GM12878 (cell line): ENCODE measurements around the gene ADAMTSL2. TPM values are rescaled to one million over a fixed set of nuclear protein-coding genes. Genes with fewer than 3 reads are reported as not detected.

ENCODE experiments used
- ATAC-seq: fragments of 200-7000 bp; cut with Tn5 transposase; 3 replicates; pipeline ENCODE4 v1.9.1; 2020; ENCODE audit warnings: mild to moderate bottlenecking, moderate library complexity
- BruUV-seq: library from RNA; stranded (reverse); fragments of 400-500 nt; replicated peaks from 2 replicates; lab custom pipeline; 2021; lab: Mats Ljungman, UMichigan
- CTCF ChIA-PET: fragments of 300-600 bp; sonication (Branson Sonifier 250); formaldehyde crosslinking; extraction: SDS; loops from one replicate; lab custom pipeline; 2021; ENCODE audit warnings: inconsistent platforms; lab: Yijun Ruan, JAX
- POLR2A ChIA-PET: fragments of 350-600 bp; formaldehyde crosslinking; extraction: SDS; loops from one replicate; lab custom pipeline; 2021; ENCODE audit warnings: inconsistent platforms; lab: Charles Lee
- RAD21 ChIA-PET: fragments of 300-600 bp; sonication (Branson Sonifier 250); formaldehyde crosslinking; loops from one replicate; lab custom pipeline; 2023; ENCODE audit warnings: antibody characterized with exemption; ENCODE audit not compliant: unreplicated experiment; lab: Charles Lee
- SMC1A ChIA-PET: fragments of 300-600 bp; sonication (Branson Sonifier 250); formaldehyde crosslinking; loops from one replicate; lab custom pipeline; 2023; ENCODE audit not compliant: unreplicated experiment, uncharacterized antibody; lab: Charles Lee
- DNase-seq: peaks from one replicate; pipeline ENCODE4 v3.0.0-alpha.2; 2011; ENCODE audit warnings: low read depth, low spot score
- FAIRE-seq: peaks from 3 replicates; lab custom pipeline; 2011; peaks lifted over from hg19 to GRCh38; lab: Jason Lieb, UNC
- H2AFZ ChIP-seq: 2 replicates; pipeline ENCODE4 v1.6.0; 2011; ENCODE audit warnings: low read depth, low read length, control low read depth; ENCODE audit not compliant: control insufficient read depth
- H3K27ac ChIP-seq: 2 replicates; pipeline ENCODE4 v1.5.1; 2011; ENCODE audit warnings: control low read depth; ENCODE audit not compliant: control insufficient read depth, insufficient read depth
- H3K27me3 ChIP-seq, 2 experiments: replicated peaks in 1 of 2; 2 replicates each; pipeline versions ENCODE4 v1.6.0 to v1.6.1; 2011; ENCODE audit warnings: low read length in 1 of 2; ENCODE audit not compliant: control insufficient read depth in 2 of 2, insufficient read depth in 2 of 2
- H3K36me3 ChIP-seq, 2 experiments: 2 replicates each; pipeline ENCODE4 v1.5.1; 2011; ENCODE audit warnings: low read length in 1 of 2; ENCODE audit not compliant: control insufficient read depth in 2 of 2, insufficient read depth in 2 of 2
- H3K4me1 ChIP-seq: 2 replicates; pipeline ENCODE4 v1.6.1; 2011; ENCODE audit warnings: mild to moderate bottlenecking, low read length, moderate library complexity, mixed read lengths; ENCODE audit not compliant: control insufficient read depth, insufficient read depth
- H3K4me2 ChIP-seq: 2 replicates; pipeline ENCODE4 v1.6.0; 2011; ENCODE audit warnings: control low read depth; ENCODE audit not compliant: control insufficient read depth, insufficient read depth
- H3K4me3 ChIP-seq: fragments of 200-600 bp; sonication (generic); 2 replicates; pipeline ENCODE4 v1.5.1; 2016
- H3K79me2 ChIP-seq: 2 replicates; pipeline ENCODE4 v1.6.0; 2011; ENCODE audit warnings: low read length; ENCODE audit not compliant: control insufficient read depth, insufficient read depth
- H3K9ac ChIP-seq: 2 replicates; pipeline ENCODE4 v1.8.0; 2011; ENCODE audit warnings: low read length, control low read depth, mixed read lengths; ENCODE audit not compliant: control insufficient read depth, insufficient read depth
- H3K9me3 ChIP-seq: replicated peaks from 3 replicates; pipeline ENCODE4 v1.5.1; 2011; ENCODE audit warnings: mild to moderate bottlenecking, low read length; ENCODE audit not compliant: control insufficient read depth, insufficient read depth
- H4K20me1 ChIP-seq: 2 replicates; pipeline ENCODE4 v1.6.0; 2011; ENCODE audit not compliant: control insufficient read depth, insufficient read depth
- CREM ChIP-seq: IDR thresholded peaks from 2 replicates; pipeline ENCODE4 v1.6.1; 2014; ENCODE audit warnings: antibody characterized with exemption, low read depth
- HDAC2 ChIP-seq: fragments of 200-600 bp; sonication (generic); IDR thresholded peaks from 2 replicates; pipeline ENCODE4 v1.6.1; 2017
- HDGF ChIP-seq: fragments of 450-650 bp; IDR thresholded peaks from 2 replicates; pipeline ENCODE4 v1.6.1; 2016; ENCODE audit warnings: antibody characterized with exemption
- MTA3 ChIP-seq: IDR thresholded peaks from 2 replicates; pipeline ENCODE4 v1.6.1; 2012; ENCODE audit warnings: low read length, inconsistent platforms, borderline replicate concordance
- RUNX3 ChIP-seq: IDR thresholded peaks from 2 replicates; pipeline ENCODE4 v1.6.1; 2012; ENCODE audit warnings: low read length, inconsistent platforms
- WGBS: methylation state at CpG from one replicate; pipeline ENCODE4 v1.1.6; 2016; ENCODE audit warnings: low lambda C conversion rate; ENCODE audit not compliant: insufficient replicate concordance, insufficient coverage; ENCODE audit errors: missing lambda C conversion rate; 5-methylcytosine and 5-hydroxymethylcytosine counted together
- in situ Hi-C: fragments of 300-500 bp; cut with MboI; formaldehyde crosslinking; loops from 9 replicates; pipeline ENCODE4 v1.14.3; 2018; ENCODE audit warnings: mixed read lengths
- intact Hi-C: fragments of 100-400 bp; cut with micrococcal nuclease; formaldehyde crosslinking; loops from one replicate; pipeline ENCODE4 v1.14.2; 2022; ENCODE audit not compliant: unreplicated experiment
- polyA plus RNA-seq, 11 experiments: library from polyadenylated mRNA; depleted of rRNA in 4 of 11; unstranded in 6 of 11; stranded (reverse) in 5 of 11; fragments of >200 nt; fragmentation: Nextera tagmentation in 4 of 11; fragmentation: Illumina TruSeq in 1 of 11; extraction: Ambion mirVana in 4 of 11; extraction: Trizol in 1 of 11; gene quantifications; 1 replicate in 1 of 11; 2 replicates in 10 of 11; pipeline versions ENCODE4 v1.2.1 to v1.2.3, GENCODE V29; 2011 to 2016; ENCODE audit warnings: inconsistent platforms in 2 of 11, missing spikeins in 2 of 11, low read depth in 1 of 11
- total RNA-seq, 4 experiments: library from RNA; depleted of rRNA in 3 of 4; stranded (reverse); fragments of >200 nt in 3 of 4; fragmentation: Illumina TruSeq in 1 of 4; extraction: Trizol in 1 of 4; gene quantifications; 2 replicates each; pipeline versions ENCODE4 v1.2.1 to v1.2.3, GENCODE V29; 2013 to 2021
- TF ChIP-seq, protein P1 (sequence below), 3 experiments: IDR thresholded peaks in 2 of 3; conservative IDR thresholded peaks in 1 of 3; 2 replicates each; pipeline ENCODE4 v1.5.1; 2011; ENCODE audit warnings: low read depth in 3 of 3, low read length in 3 of 3, mild to moderate bottlenecking in 3 of 3, control low read depth in 2 of 3, moderate library complexity in 2 of 3, inconsistent platforms in 1 of 3, mixed read lengths in 1 of 3; ENCODE audit not compliant: control insufficient read depth in 2 of 3, insufficient read depth in 1 of 3; ENCODE audit errors: extremely low read depth in 1 of 3
- TF ChIP-seq, protein P2 (sequence below): fragments of 450-650 bp; IDR thresholded peaks from 2 replicates; pipeline ENCODE4 v1.6.1; 2017; ENCODE audit warnings: low read depth, mild to moderate bottlenecking, moderate library complexity
- TF ChIP-seq, protein P3 (sequence below): fragments of 150-350 bp; IDR thresholded peaks from 2 replicates; pipeline ENCODE4 v1.6.1; 2014; ENCODE audit warnings: mild to moderate bottlenecking, low read depth, low read length
- TF ChIP-seq, protein P4 (sequence below): IDR thresholded peaks from 2 replicates; pipeline ENCODE4 v1.6.1; 2012; ENCODE audit warnings: improper control_type of control experiment, low read depth, low read length; ENCODE audit not compliant: insufficient replicate concordance
- TF ChIP-seq, protein P5 (sequence below): fragments of 450-650 bp; IDR thresholded peaks from 2 replicates; pipeline ENCODE4 v1.6.1; 2016; ENCODE audit warnings: mild to moderate bottlenecking
- TF ChIP-seq, protein P6 (sequence below): fragments of 450-650 bp; IDR thresholded peaks from 2 replicates; pipeline ENCODE4 v1.6.1; 2017; ENCODE audit warnings: borderline replicate concordance

ADAMTSL2 gene
- total and polyA plus RNA-seq, 10 of the 15 experiments (the other 5 are each of a cell fraction or from before 2014, with no cell fraction given): 0.07 TPM; not detected in 9

DNA sequence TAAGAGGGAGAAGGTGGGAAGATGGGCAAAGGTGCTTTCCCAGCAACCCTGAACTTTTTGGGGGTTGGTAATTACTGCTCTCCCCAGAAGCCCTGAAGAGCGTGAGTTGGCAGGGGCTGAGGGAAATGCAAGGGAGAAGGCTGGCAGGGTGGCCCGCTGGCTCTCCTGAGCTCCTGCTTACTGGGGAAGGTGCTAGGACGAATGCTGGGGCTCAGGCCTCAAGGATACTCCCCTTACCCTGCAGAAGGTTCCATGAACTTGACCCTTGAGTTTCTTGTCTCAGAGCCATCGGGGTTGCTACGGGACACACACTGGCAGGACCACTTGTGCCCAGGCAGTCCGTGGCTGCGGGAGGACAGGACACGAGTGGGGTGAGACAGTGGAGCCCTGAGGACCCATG lies 73.5 kb downstream of the ADAMTSL2 start:
- no peaks in the 10 kb centered on the region for H3K9me3 ChIP-seq
- no peaks in the 10 kb centered on the region for H3K36me3 ChIP-seq
- FAIRE-seq (no peak), ATAC-seq (no peak), DNase-seq (no peak)
- no peak overlapping the region for H3K4me3 ChIP-seq
- CTCF ChIA-PET: interaction anchor here (1.3 kb wide), 1 partner anchor 19 kb away, joined by 3 read pairs; no protein-coding TSS in a partner anchor
- SMC1A ChIA-PET: no interaction called here
- POLR2A ChIA-PET: no interaction called here
- RAD21 ChIA-PET: no interaction called here
- no peaks in the 10 kb centered on the region for H3K4me1 ChIP-seq
- H3K4me2 ChIP-seq: no peak overlapping the region
- intact Hi-C loops: no loop called here
- no peaks in the 10 kb centered on the region for H4K20me1 ChIP-seq
- BruUV-seq: no TSS peak
- H3K27me3 ChIP-seq: peaks cover 0 to 10% of the 10 kb centered on the region in 2 experiments; a peak in 3 of 4 replicates
- no peak overlapping the region for H2AFZ ChIP-seq
- in situ Hi-C loops: no loop called here
- no peak overlapping the region for H3K9ac ChIP-seq
- WGBS: 25% methylated on average over 8 of the region's 8 CpGs
- H3K79me2 ChIP-seq: no peaks in the 10 kb centered on the region
- no peak overlapping the region for H3K27ac ChIP-seq
- TF ChIP-seq MTA3 (no peak), CREM (no peak), HDAC2 (no peak), HDGF (no peak), RUNX3 (no peak)
- TF ChIP-seq, protein P1, sequence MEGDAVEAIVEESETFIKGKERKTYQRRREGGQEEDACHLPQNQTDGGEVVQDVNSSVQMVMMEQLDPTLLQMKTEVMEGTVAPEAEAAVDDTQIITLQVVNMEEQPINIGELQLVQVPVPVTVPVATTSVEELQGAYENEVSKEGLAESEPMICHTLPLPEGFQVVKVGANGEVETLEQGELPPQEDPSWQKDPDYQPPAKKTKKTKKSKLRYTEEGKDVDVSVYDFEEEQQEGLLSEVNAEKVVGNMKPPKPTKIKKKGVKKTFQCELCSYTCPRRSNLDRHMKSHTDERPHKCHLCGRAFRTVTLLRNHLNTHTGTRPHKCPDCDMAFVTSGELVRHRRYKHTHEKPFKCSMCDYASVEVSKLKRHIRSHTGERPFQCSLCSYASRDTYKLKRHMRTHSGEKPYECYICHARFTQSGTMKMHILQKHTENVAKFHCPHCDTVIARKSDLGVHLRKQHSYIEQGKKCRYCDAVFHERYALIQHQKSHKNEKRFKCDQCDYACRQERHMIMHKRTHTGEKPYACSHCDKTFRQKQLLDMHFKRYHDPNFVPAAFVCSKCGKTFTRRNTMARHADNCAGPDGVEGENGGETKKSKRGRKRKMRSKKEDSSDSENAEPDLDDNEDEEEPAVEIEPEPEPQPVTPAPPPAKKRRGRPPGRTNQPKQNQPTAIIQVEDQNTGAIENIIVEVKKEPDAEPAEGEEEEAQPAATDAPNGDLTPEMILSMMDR (IDR thresholded peaks at IDR 0.05 in 2 of 3, conservative IDR thresholded peaks at IDR 0.05 in 1 of 3; ENCODE audit: control insufficient read depth in 2 of 3, extremely low read depth in 1 of 3, insufficient read depth in 1 of 3, low read depth in 3 of 3, low read length in 3 of 3): no peak
- TF ChIP-seq, protein P2, sequence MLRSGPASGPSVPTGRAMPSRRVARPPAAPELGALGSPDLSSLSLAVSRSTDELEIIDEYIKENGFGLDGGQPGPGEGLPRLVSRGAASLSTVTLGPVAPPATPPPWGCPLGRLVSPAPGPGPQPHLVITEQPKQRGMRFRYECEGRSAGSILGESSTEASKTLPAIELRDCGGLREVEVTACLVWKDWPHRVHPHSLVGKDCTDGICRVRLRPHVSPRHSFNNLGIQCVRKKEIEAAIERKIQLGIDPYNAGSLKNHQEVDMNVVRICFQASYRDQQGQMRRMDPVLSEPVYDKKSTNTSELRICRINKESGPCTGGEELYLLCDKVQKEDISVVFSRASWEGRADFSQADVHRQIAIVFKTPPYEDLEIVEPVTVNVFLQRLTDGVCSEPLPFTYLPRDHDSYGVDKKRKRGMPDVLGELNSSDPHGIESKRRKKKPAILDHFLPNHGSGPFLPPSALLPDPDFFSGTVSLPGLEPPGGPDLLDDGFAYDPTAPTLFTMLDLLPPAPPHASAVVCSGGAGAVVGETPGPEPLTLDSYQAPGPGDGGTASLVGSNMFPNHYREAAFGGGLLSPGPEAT: no peak
- TF ChIP-seq, protein P3, sequence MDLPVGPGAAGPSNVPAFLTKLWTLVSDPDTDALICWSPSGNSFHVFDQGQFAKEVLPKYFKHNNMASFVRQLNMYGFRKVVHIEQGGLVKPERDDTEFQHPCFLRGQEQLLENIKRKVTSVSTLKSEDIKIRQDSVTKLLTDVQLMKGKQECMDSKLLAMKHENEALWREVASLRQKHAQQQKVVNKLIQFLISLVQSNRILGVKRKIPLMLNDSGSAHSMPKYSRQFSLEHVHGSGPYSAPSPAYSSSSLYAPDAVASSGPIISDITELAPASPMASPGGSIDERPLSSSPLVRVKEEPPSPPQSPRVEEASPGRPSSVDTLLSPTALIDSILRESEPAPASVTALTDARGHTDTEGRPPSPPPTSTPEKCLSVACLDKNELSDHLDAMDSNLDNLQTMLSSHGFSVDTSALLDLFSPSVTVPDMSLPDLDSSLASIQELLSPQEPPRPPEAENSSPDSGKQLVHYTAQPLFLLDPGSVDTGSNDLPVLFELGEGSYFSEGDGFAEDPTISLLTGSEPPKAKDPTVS: no peak
- TF ChIP-seq, protein P4, sequence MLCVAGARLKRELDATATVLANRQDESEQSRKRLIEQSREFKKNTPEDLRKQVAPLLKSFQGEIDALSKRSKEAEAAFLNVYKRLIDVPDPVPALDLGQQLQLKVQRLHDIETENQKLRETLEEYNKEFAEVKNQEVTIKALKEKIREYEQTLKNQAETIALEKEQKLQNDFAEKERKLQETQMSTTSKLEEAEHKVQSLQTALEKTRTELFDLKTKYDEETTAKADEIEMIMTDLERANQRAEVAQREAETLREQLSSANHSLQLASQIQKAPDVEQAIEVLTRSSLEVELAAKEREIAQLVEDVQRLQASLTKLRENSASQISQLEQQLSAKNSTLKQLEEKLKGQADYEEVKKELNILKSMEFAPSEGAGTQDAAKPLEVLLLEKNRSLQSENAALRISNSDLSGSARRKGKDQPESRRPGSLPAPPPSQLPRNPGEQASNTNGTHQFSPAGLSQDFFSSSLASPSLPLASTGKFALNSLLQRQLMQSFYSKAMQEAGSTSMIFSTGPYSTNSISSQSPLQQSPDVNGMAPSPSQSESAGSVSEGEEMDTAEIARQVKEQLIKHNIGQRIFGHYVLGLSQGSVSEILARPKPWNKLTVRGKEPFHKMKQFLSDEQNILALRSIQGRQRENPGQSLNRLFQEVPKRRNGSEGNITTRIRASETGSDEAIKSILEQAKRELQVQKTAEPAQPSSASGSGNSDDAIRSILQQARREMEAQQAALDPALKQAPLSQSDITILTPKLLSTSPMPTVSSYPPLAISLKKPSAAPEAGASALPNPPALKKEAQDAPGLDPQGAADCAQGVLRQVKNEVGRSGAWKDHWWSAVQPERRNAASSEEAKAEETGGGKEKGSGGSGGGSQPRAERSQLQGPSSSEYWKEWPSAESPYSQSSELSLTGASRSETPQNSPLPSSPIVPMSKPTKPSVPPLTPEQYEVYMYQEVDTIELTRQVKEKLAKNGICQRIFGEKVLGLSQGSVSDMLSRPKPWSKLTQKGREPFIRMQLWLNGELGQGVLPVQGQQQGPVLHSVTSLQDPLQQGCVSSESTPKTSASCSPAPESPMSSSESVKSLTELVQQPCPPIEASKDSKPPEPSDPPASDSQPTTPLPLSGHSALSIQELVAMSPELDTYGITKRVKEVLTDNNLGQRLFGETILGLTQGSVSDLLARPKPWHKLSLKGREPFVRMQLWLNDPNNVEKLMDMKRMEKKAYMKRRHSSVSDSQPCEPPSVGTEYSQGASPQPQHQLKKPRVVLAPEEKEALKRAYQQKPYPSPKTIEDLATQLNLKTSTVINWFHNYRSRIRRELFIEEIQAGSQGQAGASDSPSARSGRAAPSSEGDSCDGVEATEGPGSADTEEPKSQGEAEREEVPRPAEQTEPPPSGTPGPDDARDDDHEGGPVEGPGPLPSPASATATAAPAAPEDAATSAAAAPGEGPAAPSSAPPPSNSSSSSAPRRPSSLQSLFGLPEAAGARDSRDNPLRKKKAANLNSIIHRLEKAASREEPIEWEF: no peak
- TF ChIP-seq, protein P5, sequence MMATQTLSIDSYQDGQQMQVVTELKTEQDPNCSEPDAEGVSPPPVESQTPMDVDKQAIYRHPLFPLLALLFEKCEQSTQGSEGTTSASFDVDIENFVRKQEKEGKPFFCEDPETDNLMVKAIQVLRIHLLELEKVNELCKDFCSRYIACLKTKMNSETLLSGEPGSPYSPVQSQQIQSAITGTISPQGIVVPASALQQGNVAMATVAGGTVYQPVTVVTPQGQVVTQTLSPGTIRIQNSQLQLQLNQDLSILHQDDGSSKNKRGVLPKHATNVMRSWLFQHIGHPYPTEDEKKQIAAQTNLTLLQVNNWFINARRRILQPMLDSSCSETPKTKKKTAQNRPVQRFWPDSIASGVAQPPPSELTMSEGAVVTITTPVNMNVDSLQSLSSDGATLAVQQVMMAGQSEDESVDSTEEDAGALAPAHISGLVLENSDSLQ: no peak
- TF ChIP-seq, protein P6, sequence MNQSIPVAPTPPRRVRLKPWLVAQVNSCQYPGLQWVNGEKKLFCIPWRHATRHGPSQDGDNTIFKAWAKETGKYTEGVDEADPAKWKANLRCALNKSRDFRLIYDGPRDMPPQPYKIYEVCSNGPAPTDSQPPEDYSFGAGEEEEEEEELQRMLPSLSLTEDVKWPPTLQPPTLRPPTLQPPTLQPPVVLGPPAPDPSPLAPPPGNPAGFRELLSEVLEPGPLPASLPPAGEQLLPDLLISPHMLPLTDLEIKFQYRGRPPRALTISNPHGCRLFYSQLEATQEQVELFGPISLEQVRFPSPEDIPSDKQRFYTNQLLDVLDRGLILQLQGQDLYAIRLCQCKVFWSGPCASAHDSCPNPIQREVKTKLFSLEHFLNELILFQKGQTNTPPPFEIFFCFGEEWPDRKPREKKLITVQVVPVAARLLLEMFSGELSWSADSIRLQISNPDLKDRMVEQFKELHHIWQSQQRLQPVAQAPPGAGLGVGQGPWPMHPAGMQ: no peak
